OCI-LY1 (cell line): ENCODE results near the gene MAD1L1.
"Not testable (repeated sequence)": the region's sequence is repeated elsewhere in the genome, so short reads cannot be mapped to it uniquely, and the experiment has no call there.

Source experiments
- H2AFZ ChIP-seq: fragments of 200-600 bp; sonication (generic), shearing (Covaris generic); 2 replicates; pipeline ENCODE4 v1.6.0; 2014; ENCODE audit warnings: antibody characterized with exemption, mild to moderate bottlenecking, low read length
- H3F3A ChIP-seq: fragments of 200-600 bp; sonication (generic), shearing (Covaris generic); 2 replicates; pipeline ENCODE4 v1.6.0; 2014; ENCODE audit warnings: mild to moderate bottlenecking, antibody characterized with exemption, low read length, moderate library complexity; ENCODE audit not compliant: insufficient read depth
- H3K27ac ChIP-seq: fragments of 200-600 bp; sonication (generic); 2 replicates; pipeline ENCODE4 v1.5.1; 2014; ENCODE audit warnings: low read length, mixed run types, mild to moderate bottlenecking, low read depth; ENCODE audit not compliant: poor library complexity, severe bottlenecking
- H3K27me3 ChIP-seq: fragments of 200-600 bp; sonication (generic); 2 replicates; pipeline ENCODE4 v1.6.0; 2014; ENCODE audit warnings: antibody characterized with exemption, mild to moderate bottlenecking, low read length, moderate library complexity; ENCODE audit not compliant: insufficient read depth
- H3K36me3 ChIP-seq: fragments of 200-600 bp; sonication (generic); 2 replicates; pipeline ENCODE4 v1.6.1; 2014; ENCODE audit warnings: mild to moderate bottlenecking, antibody characterized with exemption, low read length, moderate library complexity, mixed read lengths; ENCODE audit not compliant: insufficient read depth
- H3K4me1 ChIP-seq: fragments of 200-600 bp; sonication (generic); 2 replicates; pipeline ENCODE4 v1.5.1; 2014; ENCODE audit warnings: mild to moderate bottlenecking, low read length, moderate library complexity; ENCODE audit not compliant: insufficient read depth, severe bottlenecking
- H3K4me2 ChIP-seq: fragments of 200-600 bp; sonication (generic), shearing (Covaris generic); 2 replicates; pipeline ENCODE4 v1.6.1; 2014; ENCODE audit warnings: low read length
- H3K4me3 ChIP-seq: fragments of 200-600 bp; sonication (generic); 2 replicates; pipeline ENCODE4 v1.5.1; 2014; ENCODE audit warnings: low read length, low read depth, mild to moderate bottlenecking, mixed read lengths; ENCODE audit not compliant: poor library complexity, severe bottlenecking
- H3K79me2 ChIP-seq: fragments of 200-600 bp; shearing (Covaris generic); 2 replicates; pipeline ENCODE4 v1.6.1; 2016; ENCODE audit warnings: mixed run types, low read length, mixed read lengths; ENCODE audit not compliant: insufficient read depth
- H3K9ac ChIP-seq: fragments of 200-600 bp; sonication (generic), shearing (Covaris generic); 2 replicates; pipeline ENCODE4 v1.6.1; 2014; ENCODE audit warnings: mild to moderate bottlenecking, low read length, mixed read lengths
- H3K9me2 ChIP-seq: fragments of 200-600 bp; sonication (generic), shearing (Covaris generic); 2 replicates; pipeline ENCODE4 v1.6.1; 2014; ENCODE audit warnings: low read depth, mild to moderate bottlenecking, low read length, mixed read lengths
- H3K9me3 ChIP-seq: fragments of 200-600 bp; shearing (Covaris generic); 2 replicates; pipeline ENCODE4 v1.6.1; 2014; ENCODE audit warnings: low read length, mixed read lengths
- H4K20me1 ChIP-seq: fragments of 200-600 bp; sonication (generic), shearing (Covaris generic); 2 replicates; pipeline ENCODE4 v1.6.0; 2016; ENCODE audit warnings: mild to moderate bottlenecking, low read length; ENCODE audit not compliant: insufficient read depth
- CTCF ChIP-seq: fragments of 200-600 bp; sonication (generic), shearing (Covaris generic); IDR thresholded peaks from 2 replicates; pipeline ENCODE4 v1.5.1; 2017; ENCODE audit warnings: mild to moderate bottlenecking, antibody characterized with exemption, low read length, moderate library complexity, mixed read lengths
- EZH2 ChIP-seq: fragments of 200-600 bp; sonication (generic), shearing (Covaris generic); IDR thresholded peaks from 2 replicates; pipeline ENCODE4 v1.8.0; 2017; ENCODE audit warnings: borderline replicate concordance, mixed run types, mild to moderate bottlenecking, antibody characterized with exemption, low read length, moderate library complexity, mixed read lengths

Gene MAD1L1

GRCh38 chr7:1843921-1844335 is 388.8 kb downstream of the MAD1L1 start:
- Histone ChIP-seq H3K79me2 (no peaks in the 10 kb centered on the region), H3K9me2 (no peaks in the 10 kb centered on the region), H3K9ac (peak overlapping the region; percentile 14; the same call in 1 of the 2 replicates), H2AFZ (no peak overlapping the region), H4K20me1 (no peaks in the 10 kb centered on the region), H3F3A (no peaks in the 10 kb centered on the region), H3K27me3 (no peaks in the 10 kb centered on the region), H3K36me3 (no peaks in the 10 kb centered on the region), H3K4me1 (peaks cover 18% of the 10 kb centered on the region), H3K9me3 (no peaks in the 10 kb centered on the region), H3K4me3 (no peak overlapping the region), H3K4me2 (peak overlapping the region; percentile 14; the same call in 1 of the 2 replicates), H3K27ac (peak overlapping the region; percentile 55)
- TF ChIP-seq CTCF = no peak

GRCh38 chr7:1843271-1843861 is 389.4 kb downstream of the MAD1L1 start:
- no peaks in the 10 kb centered on the region for H3K36me3 ChIP-seq
- peak overlapping the region; percentile 14; the same call in 1 of the 2 replicates for H3K4me2 ChIP-seq
- H3K9me3 ChIP-seq = no peaks in the 10 kb centered on the region
- no peak overlapping the region for H3K4me3 ChIP-seq
- H2AFZ ChIP-seq = no peak overlapping the region
- TF ChIP-seq EZH2 (no peak), CTCF (no peak)
- H4K20me1 ChIP-seq = no peaks in the 10 kb centered on the region
- H3K9me2 ChIP-seq = no peaks in the 10 kb centered on the region
- peak overlapping the region; percentile 14; the same call in 1 of the 2 replicates for H3K9ac ChIP-seq
- H3K27ac ChIP-seq = peak overlapping the region; percentile 55
- peaks cover 18% of the 10 kb centered on the region for H3K4me1 ChIP-seq
- H3K27me3 ChIP-seq = no peaks in the 10 kb centered on the region
- H3F3A ChIP-seq = no peaks in the 10 kb centered on the region
- H3K79me2 ChIP-seq = no peaks in the 10 kb centered on the region

GRCh38 chr7:1842321-1843221 is 390.2 kb downstream of the MAD1L1 start:
- no peaks in the 10 kb centered on the region for H4K20me1 ChIP-seq
- H3K9me2 ChIP-seq = no peaks in the 10 kb centered on the region
- peaks cover 18% of the 10 kb centered on the region for H3K4me1 ChIP-seq
- no peaks in the 10 kb centered on the region for H3K36me3 ChIP-seq
- H3F3A ChIP-seq = no peaks in the 10 kb centered on the region
- no peaks in the 10 kb centered on the region for H3K9me3 ChIP-seq
- no peak overlapping the region for H3K4me2 ChIP-seq
- no peak overlapping the region for H2AFZ ChIP-seq
- no peak overlapping the region for H3K4me3 ChIP-seq
- no peaks in the 10 kb centered on the region for H3K27me3 ChIP-seq
- H3K79me2 ChIP-seq = no peaks in the 10 kb centered on the region
- TF ChIP-seq CTCF (no peak), EZH2 (no peak)
- H3K9ac ChIP-seq = no peak overlapping the region; the same call in 1 of the 2 replicates
- H3K27ac ChIP-seq = peak overlapping the region; percentile 55

- H3K4me2 ChIP-seq, H3F3A ChIP-seq, H3K9me3 ChIP-seq, H3K79me2 ChIP-seq, H3K9me2 ChIP-seq, H3K27me3 ChIP-seq, H3K27ac ChIP-seq, H3K4me3 ChIP-seq, H2AFZ ChIP-seq, H4K20me1 ChIP-seq, H3K9ac ChIP-seq, H3K36me3 ChIP-seq: not testable (repeated sequence)
- peaks cover 18% of the 10 kb centered on the region for H3K4me1 ChIP-seq
Observed at GRCh38 chr7:1841286-1842021, 391.3 kb downstream of the MAD1L1 start.

- peaks cover 18% of the 10 kb centered on the region for H3K4me1 ChIP-seq
- H3K9ac ChIP-seq, H4K20me1 ChIP-seq, H3K4me2 ChIP-seq, H2AFZ ChIP-seq, H3K27ac ChIP-seq, H3K4me3 ChIP-seq, H3K9me3 ChIP-seq, H3K79me2 ChIP-seq, H3K36me3 ChIP-seq, H3K27me3 ChIP-seq, H3K9me2 ChIP-seq, H3F3A ChIP-seq: not testable (repeated sequence)
Observed at GRCh38 chr7:1840744-1841143, 392.0 kb downstream of the MAD1L1 start.
